ENCODE results near the gene DET1. TPM values are rescaled to one million over a fixed set of nuclear protein-coding genes. Genes with fewer than 3 reads are reported as not detected.
A peak's percentile ranks its signal among the peaks of the same experiment; 100 is the strongest.

Gene DET1
- total RNA-seq = 10 to 100 TPM in 2 of 6 donors, 1 to 10 TPM in 4; 2.9 to 13.6 (median 5.3) TPM

DNA sequence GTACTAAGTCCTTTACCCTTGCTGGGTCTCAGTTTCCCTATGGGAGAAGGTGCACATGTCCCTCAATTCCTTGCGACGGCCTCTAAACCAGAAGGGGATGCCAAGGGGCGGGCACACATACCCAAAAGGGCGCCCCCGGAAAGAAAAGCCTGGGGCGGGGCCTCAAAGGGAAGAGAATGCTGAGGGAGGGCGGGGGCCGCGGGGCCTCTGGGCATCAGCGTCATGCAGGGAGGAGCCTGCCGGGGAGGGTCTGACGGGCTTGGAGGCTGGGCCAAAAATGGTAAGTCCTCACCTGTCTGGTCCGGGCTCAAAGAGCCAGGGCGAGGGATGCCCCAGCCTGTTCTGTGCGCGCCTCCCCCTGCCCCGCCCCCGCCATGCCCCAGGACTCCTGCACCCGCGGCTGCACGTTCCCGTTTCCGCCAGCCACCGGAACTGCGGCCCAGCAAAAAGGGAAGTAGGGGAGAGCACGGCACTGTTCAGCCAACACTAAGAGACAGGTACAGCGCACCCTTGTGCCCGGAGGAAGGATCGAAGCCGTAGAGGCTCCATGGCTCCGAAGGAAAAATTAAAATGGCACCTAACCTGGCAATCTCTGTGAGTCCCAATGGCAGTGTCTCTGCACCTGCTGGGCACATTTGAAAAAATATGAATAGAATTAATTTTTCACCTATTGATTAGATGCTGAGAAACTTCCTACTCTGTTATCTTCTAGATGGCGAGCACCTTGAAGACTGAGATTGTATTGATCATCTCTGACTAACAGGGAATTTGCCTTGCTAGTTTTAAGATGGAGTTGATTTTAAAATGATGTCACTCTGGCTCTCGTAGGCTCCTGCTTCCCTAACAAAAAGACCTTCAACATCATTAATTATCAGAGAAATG, at the start of gene DET1:
DET1 (minus strand) TSS at position 434 of the 882 bp plus-strand sequence. CDS start 14,976 bp downstream, outside the sequence.
- peak within 1 kb of the TSS; percentile 54 to 81 (median 73) for H3K4me3 ChIP-seq
- no peaks in the 10 kb centered on the region for H3K27me3 ChIP-seq
- peak within 1 kb of the TSS; percentile 75 to 88 (median 84) for H3K27ac ChIP-seq
- H3K36me3 ChIP-seq = no peaks in the 10 kb centered on the region
- peak; percentile 96 to 97 for DNase-seq
- peaks cover 0 to 6% (median 4%) of the 10 kb centered on the region in 4 donors for H3K4me1 ChIP-seq
- peak; percentile 100 for ATAC-seq (ENCODE audit: low FRiP score in 2 of 2)
- H3K9me3 ChIP-seq = no peaks in the 10 kb centered on the region
- TF ChIP-seq POLR2AphosphoS5 (IDR thresholded peaks at IDR 0.05) (peak; percentile 39 to 73), EP300 (IDR thresholded peaks at IDR 0.05) (no peak), CTCF (IDR thresholded peaks at IDR 0.05) (peak; percentile 65 to 84 (median 72)), POLR2A (IDR thresholded peaks at IDR 0.05) (peak in 2 of 4 donors; percentile 8 to 11)
- 4% methylated on average over 26 to 32 of the region's 33 CpGs for WGBS, 2 donors

DNA sequence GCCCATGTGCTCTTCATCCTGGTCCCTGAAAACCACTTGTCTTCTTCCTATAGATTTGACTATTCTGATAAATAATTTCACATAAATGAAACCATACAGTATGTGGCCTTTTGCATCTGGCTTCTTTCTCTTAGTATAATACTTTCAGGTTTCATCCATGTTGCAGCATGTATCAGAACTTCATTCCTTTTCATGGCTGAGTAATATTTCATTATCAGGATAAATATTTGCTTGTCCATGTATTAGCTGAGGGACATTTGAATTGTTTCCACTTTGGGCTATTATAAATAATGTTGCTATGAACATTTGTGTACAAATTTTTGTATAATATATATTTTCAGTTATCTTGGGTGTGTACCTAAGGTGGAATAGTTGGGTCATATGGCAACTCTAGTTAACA, 44.9 kb upstream of the DET1 start:
- no peaks in the 10 kb centered on the region for H3K9me3 ChIP-seq
- H3K27ac ChIP-seq = no peak overlapping the region
- TF ChIP-seq POLR2AphosphoS5 (IDR thresholded peaks at IDR 0.05) (no peak), POLR2A (IDR thresholded peaks at IDR 0.05) (no peak), EP300 (IDR thresholded peaks at IDR 0.05) (no peak), CTCF (IDR thresholded peaks at IDR 0.05) (no peak)
- no peak overlapping the region for H3K4me3 ChIP-seq
- DNase-seq (no peak), ATAC-seq (ENCODE audit: low FRiP score in 2 of 2) (no peak)
- no peaks in the 10 kb centered on the region for H3K36me3 ChIP-seq
- no peaks in the 10 kb centered on the region for H3K27me3 ChIP-seq
- H3K4me1 ChIP-seq = no peaks in the 10 kb centered on the region

DNA sequence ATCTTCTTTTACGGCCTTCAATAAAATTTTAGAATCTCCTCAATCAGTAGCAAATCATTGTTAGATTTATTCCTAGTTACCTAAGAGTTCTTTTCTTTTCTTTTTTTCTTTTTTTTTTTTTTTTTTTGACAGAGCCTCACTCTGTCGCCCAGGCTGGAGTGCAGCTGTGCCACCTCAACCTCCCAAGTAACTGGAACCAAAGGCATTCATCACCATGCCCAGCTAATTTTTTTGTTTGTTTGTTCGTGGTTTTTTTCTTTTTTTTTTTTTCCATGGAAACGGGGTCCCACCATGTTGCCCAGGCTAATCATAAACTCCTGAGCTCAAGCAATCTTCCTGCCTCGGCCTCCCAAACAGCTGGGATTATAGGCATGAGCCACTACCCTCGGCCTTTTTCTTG, 44.3 kb upstream of the DET1 start:
- Histone ChIP-seq H3K27me3 (no peaks in the 10 kb centered on the region), H3K27ac (no peak overlapping the region), H3K36me3 (no peaks in the 10 kb centered on the region), H3K4me3 (no peak overlapping the region), H3K9me3 (no peaks in the 10 kb centered on the region), H3K4me1 (no peaks in the 10 kb centered on the region)
- 79 to 86% methylated on average over 6 of the region's 6 CpGs for WGBS, 2 donors
- ATAC-seq (ENCODE audit: low FRiP score in 2 of 2) (no peak), DNase-seq (no peak)
- TF ChIP-seq EP300 (IDR thresholded peaks at IDR 0.05) (no peak), CTCF (IDR thresholded peaks at IDR 0.05) (no peak), POLR2A (IDR thresholded peaks at IDR 0.05) (no peak), POLR2AphosphoS5 (IDR thresholded peaks at IDR 0.05) (no peak)

GRCh38 chr15:88586401-88587162, 40.1 kb upstream of the DET1 start:
- 56 to 62% methylated on average over 4 of the region's 4 CpGs for whole genome bisulfite sequencing, 2 donors
- no peak for ATAC-seq (ENCODE audit: low FRiP score in 2 of 2)
- H3K27ac ChIP-seq = no peak overlapping the region

DNA sequence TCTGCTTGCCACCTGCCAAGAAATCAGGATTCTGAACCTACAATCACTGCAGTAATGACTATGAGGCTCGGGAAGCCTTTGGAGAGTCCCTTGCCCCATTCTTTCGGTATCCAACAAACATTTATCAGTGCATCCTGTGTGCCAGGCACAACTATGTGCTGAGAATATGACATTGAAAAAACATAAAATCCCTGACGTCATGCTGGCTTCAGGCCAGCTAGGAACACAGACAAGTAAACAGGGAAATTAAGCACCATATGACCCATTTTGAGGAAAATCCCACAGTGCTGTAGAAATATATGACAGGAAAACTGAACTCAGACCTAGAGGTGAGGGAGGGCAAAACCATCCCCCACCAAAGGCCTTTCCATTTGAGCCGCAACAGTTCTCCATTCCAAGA, 34.1 kb upstream of the DET1 start:
- DNase-seq = no peak
- no peaks in the 10 kb centered on the region for H3K27me3 ChIP-seq
- no peaks in the 10 kb centered on the region for H3K36me3 ChIP-seq
- no peaks in the 10 kb centered on the region for H3K9me3 ChIP-seq
- no peak for ATAC-seq (ENCODE audit: low FRiP score in 2 of 2)
- no peak for TF ChIP-seq POLR2AphosphoS5 (IDR thresholded peaks at IDR 0.05)
- TF ChIP-seq EP300 (IDR thresholded peaks at IDR 0.05) = no peak
- no peak for TF ChIP-seq POLR2A (IDR thresholded peaks at IDR 0.05)
- no peak for TF ChIP-seq CTCF (IDR thresholded peaks at IDR 0.05)
- H3K4me1 ChIP-seq = no peaks in the 10 kb centered on the region
- 58 to 64% methylated on average over 4 of the region's 4 CpGs for WGBS, 2 donors
- H3K4me3 ChIP-seq = no peak overlapping the region
- H3K27ac ChIP-seq = no peak overlapping the region

More at GRCh38 chr15:88586401-88587162, 40.1 kb upstream of the DET1 start:
- no peaks in the 10 kb centered on the region for H3K27me3 ChIP-seq
- H3K9me3 ChIP-seq = no peaks in the 10 kb centered on the region
- no peak for DNase-seq
- H3K4me3 ChIP-seq = no peak overlapping the region
- no peaks in the 10 kb centered on the region for H3K36me3 ChIP-seq
- TF ChIP-seq POLR2AphosphoS5 (IDR thresholded peaks at IDR 0.05) (no peak), EP300 (IDR thresholded peaks at IDR 0.05) (no peak)
- no peaks in the 10 kb centered on the region for H3K4me1 ChIP-seq

Measured in upper lobe of left lung (tissue), 6 donors.